GM19452 (cell line): Measurements from ENCODE around the gene WDR1.

Source experiments
- ATAC-seq: cut with Tn5 transposase; IDR thresholded peaks from one replicate; pipeline ENCODE4 v1.9.1; 2021; ENCODE audit not compliant: unreplicated experiment

Gene WDR1, protein sequence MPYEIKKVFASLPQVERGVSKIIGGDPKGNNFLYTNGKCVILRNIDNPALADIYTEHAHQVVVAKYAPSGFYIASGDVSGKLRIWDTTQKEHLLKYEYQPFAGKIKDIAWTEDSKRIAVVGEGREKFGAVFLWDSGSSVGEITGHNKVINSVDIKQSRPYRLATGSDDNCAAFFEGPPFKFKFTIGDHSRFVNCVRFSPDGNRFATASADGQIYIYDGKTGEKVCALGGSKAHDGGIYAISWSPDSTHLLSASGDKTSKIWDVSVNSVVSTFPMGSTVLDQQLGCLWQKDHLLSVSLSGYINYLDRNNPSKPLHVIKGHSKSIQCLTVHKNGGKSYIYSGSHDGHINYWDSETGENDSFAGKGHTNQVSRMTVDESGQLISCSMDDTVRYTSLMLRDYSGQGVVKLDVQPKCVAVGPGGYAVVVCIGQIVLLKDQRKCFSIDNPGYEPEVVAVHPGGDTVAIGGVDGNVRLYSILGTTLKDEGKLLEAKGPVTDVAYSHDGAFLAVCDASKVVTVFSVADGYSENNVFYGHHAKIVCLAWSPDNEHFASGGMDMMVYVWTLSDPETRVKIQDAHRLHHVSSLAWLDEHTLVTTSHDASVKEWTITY

DNA sequence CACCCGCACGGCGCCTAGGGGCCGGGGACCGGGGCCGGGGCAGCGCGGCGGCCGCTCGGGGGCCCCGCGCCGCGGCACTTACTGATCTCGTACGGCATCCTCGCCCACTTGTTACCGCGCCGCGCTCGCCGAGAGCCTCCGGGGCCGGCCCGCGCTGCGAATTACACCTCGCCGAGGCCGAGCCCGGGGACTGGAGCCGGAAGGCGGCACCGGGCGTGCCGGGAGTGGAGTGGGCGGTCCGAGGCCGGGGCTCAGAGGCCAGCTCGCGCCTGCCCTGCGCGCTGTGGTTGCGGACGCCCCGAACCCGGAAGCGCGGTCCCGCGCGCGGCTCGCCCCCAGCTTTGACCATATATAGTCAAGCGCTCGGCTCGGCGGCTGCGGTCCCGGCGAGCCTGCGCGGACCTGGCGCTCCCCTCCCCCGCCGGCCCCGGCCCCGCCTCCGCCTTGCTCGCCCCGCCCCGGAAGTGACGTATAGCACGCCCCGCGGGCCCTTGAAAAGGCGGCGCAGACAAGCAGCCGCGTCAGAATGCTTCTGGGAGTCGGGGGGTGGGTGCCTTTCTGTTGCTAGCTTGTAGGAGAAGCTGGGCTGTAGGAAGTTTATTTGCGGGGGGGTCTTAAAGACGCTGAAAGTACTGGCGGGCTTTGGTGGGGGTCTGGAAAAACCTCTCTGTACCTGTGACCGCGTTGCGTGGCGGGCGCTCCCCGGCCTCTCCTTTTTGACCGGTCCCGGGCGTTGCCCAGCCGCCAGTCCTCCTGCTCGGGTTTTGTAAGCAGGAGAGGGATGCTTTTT, at the start of gene WDR1:
Gene WDR1, minus strand, starts transcription at position 231 of the 790 bp plus-strand sequence. Its CDS starts 133 bp downstream, at position 98.
- ATAC-seq, result peak; percentile 92

DNA sequence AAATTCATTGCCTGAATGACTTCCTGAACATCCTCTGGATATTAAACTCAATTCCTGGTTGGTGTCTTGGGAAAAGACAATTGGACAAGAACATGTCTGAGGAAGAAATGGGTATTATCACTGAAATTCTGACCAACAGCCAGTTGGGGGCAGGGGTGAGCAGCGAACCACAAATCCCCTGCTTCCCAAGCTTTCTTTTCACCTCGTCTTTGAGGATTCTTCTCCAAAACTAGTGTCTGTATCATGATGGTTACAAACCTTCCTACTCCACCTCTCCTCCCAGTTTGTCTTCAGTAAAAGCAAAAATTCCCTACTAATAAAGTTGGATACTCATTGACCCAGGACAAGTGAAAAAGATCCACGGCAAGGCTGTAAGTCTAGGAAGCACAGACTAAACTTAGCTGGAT, 48.3 kb upstream of the WDR1 start:
- no peak for ATAC-seq

- no peak for ATAC-seq
These were observed 46.7 kb upstream of the WDR1 start for GRCh38 chr4:10163296-10163695.

GRCh38 chr4:10162341-10163000, 45.9 kb upstream of the WDR1 start:
- ATAC-seq, result no peak

DNA sequence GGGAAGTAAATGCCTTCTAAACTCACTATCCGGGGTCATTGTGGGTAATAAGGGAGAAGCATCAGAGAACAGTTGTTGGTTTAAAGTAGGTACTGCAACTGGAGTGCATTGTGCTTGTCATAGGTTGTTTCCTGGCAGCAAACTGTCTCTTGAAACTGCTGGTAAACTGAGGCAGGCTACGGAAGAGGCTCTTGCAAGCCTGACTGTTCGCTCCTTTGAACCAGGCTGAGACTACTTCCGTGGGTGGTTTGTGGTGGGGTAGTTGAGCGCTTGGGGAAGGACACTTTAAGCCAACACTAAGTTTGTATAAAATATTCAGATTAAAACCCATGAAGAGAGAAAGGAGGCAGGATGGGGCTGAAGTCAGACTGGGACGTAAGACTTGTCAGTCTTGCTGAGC, 45.2 kb upstream of the WDR1 start:
- no peak for ATAC-seq

- ATAC-seq, result no peak
These were observed 44.5 kb upstream of the WDR1 start for GRCh38 chr4:10161146-10161545.

GRCh38 chr4:10160281-10160856, 43.8 kb upstream of the WDR1 start:
- ATAC-seq, result no peak

- ATAC-seq, result no peak
These were observed 43.1 kb upstream of the WDR1 start for GRCh38 chr4:10159671-10160070.

DNA sequence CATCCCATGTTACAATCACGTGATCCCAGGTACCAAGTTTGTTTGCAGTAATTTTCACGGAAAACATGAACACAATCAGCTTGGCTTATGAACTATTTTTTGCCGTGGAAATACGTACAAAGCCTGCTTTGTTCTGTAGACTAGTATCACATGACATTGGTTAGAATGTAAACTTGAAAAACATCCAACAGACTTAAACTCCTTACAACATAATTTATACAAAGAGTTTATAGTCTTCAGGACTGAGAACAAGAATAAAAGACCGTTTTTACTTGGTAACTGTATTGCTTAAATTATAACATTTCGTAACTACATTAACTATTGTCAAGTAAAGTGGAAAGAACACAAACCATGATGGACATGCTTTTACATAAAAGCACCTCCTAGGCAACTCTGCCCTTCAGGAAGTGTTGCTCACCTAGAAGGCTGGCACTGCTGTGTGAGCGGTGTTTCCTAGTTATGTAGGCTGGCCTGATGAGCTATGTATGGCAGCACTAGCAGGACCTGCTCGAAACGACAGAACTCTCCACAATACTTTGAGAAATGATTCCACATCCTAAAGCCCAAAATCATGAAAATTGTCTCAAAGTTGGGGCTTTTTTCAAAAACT, 41.8 kb upstream of the WDR1 start:
- no peak for ATAC-seq

GRCh38 chr4:10157478-10158332, 41.1 kb upstream of the WDR1 start:
- peak; percentile 65 for ATAC-seq

DNA sequence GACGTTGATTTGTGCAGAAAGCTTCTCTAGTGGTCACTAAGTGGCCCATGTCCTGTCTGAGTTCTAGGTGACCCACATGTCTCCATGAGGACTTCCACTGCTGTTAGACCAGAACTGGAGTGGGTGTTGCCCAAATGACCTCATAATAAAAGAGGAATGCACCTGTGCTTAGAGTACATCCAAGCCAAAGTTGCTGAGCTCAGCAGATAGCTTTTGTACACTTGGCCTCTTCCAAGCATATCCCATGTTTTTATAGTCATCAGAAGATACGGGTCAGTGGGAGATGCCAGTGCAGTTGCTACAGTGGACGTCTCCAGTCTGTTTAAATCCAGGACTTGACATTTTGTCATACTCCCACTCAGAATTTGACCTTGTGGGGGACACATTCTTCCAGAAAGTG, 37.6 kb upstream of the WDR1 start:
- ATAC-seq, result no peak

DNA sequence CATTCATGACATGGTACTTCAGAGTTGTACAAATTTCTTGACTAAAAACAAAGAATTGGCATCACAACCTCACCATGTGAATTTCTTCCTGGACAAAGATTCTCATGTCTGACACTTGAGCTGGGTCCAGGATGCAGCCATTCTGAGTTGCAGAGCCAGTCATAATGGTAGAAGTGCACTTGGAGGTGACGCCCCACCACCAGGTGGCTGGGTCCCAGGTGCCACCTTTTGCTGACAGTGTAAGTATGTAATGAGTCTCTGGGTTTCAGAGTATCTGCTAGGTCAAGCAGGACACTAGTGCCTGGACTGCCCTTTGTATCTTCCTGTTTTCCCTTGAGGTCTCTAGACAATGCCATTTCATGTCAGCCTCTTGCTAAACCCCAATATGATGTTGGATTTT, 36.6 kb upstream of the WDR1 start:
- ATAC-seq, result no peak

DNA sequence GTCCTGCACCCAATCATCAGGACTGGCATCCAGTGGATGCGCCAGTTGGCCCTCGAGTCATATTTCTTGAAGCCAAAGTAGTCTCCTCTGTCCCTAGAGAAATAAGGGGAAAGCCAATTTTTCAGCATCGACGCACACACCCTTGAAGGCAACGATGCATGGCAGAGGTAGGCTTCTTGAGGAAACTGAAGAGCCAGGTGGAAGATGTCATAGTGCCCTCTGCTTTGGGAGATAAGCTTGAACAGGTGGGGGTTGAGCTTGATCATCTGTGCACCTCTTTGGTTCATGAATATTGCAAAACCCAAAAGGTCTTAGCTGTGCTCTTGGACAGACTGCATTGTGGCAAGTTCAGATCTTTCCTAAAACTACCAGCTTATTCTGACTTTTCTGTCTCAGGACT, 34.6 kb upstream of the WDR1 start:
- ATAC-seq, result peak; percentile 71

DNA sequence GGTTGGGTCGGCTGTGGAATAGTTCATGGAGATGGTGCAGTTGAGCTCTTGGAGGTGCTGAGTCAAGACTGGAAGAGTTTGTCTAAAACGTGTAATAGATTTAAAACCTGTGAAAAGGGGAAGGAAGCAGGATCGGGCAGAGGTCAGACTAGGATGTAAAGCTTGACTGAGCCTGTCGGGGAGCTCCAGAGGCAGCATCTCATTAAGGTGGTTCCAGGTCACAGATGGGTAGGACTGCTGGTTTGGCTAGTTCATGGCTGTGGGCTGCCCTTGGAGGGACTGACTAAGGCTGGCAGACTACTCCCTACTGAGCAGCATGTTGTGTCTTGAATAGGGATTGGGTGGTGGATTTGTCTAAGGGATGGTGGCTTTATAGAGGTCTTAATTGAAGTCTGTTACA, 28.4 kb upstream of the WDR1 start:
- ATAC-seq, result no peak

DNA sequence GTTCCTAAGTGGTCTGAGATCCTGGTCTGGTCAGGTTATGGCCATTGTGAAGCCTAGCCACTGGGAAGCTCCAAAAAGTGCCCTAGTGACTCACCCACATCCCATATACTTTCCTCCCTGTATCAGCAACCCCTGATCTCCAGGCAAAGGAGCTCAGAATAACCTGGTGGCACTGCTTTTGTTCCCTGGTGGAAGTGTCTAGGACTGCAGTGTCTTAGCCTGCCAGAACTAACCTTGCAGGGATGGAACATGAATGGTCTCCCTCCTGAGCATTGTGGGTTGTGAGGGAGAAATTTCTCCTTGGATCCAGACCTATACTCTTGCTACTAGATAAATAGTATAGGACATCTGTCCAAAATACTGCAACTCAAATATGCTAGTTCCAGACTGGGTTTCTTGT, 27.9 kb upstream of the WDR1 start:
- ATAC-seq, result no peak

GRCh38 chr4:10143171-10143570, 26.6 kb upstream of the WDR1 start:
- ATAC-seq, result no peak

DNA sequence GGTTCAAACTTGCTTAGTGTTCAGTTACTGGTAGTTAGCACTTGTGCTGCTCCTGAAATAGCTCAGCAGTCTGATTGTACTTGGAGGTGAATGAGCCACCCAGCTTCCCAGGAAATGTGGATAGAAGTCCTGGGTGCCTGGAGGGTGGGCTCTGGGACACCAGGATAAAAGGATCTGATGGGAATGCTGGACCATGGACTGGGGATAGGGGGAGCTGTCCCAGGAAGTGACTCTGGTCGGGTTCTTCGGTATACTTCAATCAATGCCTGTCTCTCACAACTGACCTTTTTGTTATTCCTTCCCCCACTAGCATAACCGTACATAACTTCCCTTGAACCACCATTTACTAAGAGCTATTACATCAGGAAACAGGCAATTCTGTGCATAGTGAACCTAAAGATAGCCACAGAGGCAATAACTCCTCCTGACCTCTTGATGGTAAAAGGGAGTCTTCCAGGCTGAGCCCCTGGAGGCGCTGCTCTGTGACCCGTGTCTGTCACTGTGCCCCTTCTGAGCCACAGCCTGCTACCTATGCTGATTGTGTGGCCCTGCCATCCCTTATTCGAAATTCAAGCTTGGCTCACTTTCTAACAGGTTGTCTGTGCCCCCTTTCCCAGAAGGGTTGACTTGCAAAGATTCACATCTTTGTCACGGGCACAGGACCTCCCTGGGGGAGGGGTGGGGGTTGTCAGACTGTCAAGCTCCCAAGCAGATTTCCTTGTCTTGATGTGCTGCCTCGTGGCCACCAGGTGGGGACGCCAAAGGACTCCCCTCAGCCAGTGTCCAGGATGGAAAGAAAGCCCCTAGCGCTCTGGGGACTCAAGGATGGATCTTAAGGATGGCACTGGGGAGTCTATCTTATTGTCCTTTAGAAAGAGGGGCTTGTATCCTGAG, 24.5 kb upstream of the WDR1 start:
- ATAC-seq, result no peak

GRCh38 chr4:10139518-10139917, 22.9 kb upstream of the WDR1 start:
- ATAC-seq, result no peak

DNA sequence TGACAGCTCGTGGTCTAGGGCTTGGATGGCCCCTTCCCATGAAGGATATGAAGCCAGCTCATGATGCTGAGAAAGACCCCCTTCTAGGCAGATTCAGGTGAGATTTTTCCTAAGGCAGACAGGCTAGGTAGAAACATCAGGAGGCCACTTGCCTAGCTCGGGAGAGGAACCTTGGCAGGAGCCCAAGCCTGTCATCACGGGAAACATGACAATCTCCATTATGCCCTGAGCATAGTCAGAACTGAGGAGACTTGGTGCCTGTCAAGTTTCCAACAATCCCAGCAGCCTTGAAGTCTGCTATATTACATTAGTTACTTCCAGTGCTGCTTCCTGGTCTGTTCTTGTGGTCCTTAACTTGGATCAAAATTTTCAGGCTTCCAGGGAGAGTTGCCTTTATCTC, 18.7 kb upstream of the WDR1 start:
- ATAC-seq, result no peak
